Neural crest cell (in vitro differentiated cells): ENCODE data around the gene TMEM80. TPM values are rescaled to one million over a fixed set of nuclear protein-coding genes. Genes with fewer than 3 reads are reported as not detected.

Source experiments
- DNase-seq: peaks from one replicate; pipeline ENCODE4 v3.0.0; 2021; ENCODE audit warnings: low read depth, mixed read lengths, low spot score
- H3K27ac Mint-ChIP-seq: one replicate; pipeline ENCODE4 v1.8.0; 2021; ENCODE audit warnings: mild to moderate bottlenecking, mixed read lengths; ENCODE audit not compliant: unreplicated experiment
- H3K27me3 Mint-ChIP-seq: 2 replicates; pipeline ENCODE4 v1.8.0; 2021; ENCODE audit warnings: low read depth, mild to moderate bottlenecking, mixed read lengths
- H3K36me3 Mint-ChIP-seq: 2 replicates; pipeline ENCODE4 v1.8.0; 2021; ENCODE audit warnings: low read depth, mild to moderate bottlenecking, mixed read lengths
- H3K4me1 Mint-ChIP-seq: 2 replicates; pipeline ENCODE4 v1.8.0; 2021; ENCODE audit warnings: mixed read lengths
- H3K4me3 Mint-ChIP-seq: one replicate; pipeline ENCODE4 v1.8.0; 2021; ENCODE audit warnings: mild to moderate bottlenecking, mixed read lengths
- H3K9me3 Mint-ChIP-seq: 2 replicates; pipeline ENCODE4 v1.8.0; 2021; ENCODE audit warnings: mixed read lengths
- total RNA-seq: library from RNA; stranded (reverse); gene quantifications from 2 replicates; pipeline ENCODE4 v1.2.1, GENCODE V29; 2021
- TF ChIP-seq, protein P1 (sequence below): fragments of 200-600 bp; sonication (generic); conservative IDR thresholded peaks from 2 replicates; pipeline ENCODE4 v1.5.0; 2021; ENCODE audit warnings: antibody characterized with exemption, mild to moderate bottlenecking

TMEM80 gene
- total RNA-seq, 1 donor from 2014 or later: 26.8 TPM

DNA sequence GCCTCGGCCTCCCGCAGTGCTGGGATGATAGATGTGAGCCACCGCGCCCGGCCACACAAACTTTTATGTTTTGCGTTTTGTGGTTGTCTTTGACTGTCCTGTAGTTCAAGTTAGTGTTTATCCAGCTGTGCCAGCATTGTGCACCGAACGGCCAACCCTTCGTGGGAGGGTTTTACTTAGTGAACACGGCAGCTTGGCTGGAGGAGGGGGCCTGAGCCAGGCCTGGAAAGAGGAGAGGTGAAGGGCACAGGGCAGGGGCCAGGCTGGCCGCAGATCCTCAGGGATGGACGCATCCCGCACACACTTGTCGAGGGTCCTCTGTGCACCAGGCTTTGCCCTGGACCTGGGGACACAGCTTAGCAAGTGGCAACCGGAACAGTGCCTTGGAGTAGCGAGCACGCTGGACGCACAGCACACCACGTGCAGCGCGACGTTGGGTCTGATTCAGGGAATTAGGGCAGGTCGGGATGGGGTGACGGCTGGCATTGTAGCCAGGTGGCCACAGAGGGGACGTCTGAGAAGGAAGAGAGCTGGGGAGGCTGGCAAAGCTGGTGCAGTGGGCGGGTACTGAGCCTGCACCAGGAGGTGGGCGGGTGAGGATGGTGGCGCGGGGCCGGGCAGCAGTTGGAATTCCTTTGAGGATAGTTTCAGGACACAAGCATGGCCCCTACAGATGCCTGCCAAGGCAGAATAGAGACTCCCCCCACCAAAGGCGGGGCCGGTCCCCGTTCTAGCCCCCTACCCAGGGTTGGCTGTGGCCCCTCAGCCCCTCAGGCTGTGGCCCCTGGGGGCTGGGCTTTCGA lies 23.8 kb downstream of the TMEM80 start:
- no peaks in the 10 kb centered on the region for H3K4me1 Mint-ChIP-seq
- TF ChIP-seq, protein P1, sequence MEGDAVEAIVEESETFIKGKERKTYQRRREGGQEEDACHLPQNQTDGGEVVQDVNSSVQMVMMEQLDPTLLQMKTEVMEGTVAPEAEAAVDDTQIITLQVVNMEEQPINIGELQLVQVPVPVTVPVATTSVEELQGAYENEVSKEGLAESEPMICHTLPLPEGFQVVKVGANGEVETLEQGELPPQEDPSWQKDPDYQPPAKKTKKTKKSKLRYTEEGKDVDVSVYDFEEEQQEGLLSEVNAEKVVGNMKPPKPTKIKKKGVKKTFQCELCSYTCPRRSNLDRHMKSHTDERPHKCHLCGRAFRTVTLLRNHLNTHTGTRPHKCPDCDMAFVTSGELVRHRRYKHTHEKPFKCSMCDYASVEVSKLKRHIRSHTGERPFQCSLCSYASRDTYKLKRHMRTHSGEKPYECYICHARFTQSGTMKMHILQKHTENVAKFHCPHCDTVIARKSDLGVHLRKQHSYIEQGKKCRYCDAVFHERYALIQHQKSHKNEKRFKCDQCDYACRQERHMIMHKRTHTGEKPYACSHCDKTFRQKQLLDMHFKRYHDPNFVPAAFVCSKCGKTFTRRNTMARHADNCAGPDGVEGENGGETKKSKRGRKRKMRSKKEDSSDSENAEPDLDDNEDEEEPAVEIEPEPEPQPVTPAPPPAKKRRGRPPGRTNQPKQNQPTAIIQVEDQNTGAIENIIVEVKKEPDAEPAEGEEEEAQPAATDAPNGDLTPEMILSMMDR: no peak
- H3K9me3 Mint-ChIP-seq: peaks cover 5% of the 10 kb centered on the region
- no peak overlapping the region for H3K4me3 Mint-ChIP-seq
- no peak for DNase-seq
- H3K27ac Mint-ChIP-seq: no peak overlapping the region
- H3K36me3 Mint-ChIP-seq: peaks cover 3% of the 10 kb centered on the region
- peaks cover 61% of the 10 kb centered on the region for H3K27me3 Mint-ChIP-seq

DNA sequence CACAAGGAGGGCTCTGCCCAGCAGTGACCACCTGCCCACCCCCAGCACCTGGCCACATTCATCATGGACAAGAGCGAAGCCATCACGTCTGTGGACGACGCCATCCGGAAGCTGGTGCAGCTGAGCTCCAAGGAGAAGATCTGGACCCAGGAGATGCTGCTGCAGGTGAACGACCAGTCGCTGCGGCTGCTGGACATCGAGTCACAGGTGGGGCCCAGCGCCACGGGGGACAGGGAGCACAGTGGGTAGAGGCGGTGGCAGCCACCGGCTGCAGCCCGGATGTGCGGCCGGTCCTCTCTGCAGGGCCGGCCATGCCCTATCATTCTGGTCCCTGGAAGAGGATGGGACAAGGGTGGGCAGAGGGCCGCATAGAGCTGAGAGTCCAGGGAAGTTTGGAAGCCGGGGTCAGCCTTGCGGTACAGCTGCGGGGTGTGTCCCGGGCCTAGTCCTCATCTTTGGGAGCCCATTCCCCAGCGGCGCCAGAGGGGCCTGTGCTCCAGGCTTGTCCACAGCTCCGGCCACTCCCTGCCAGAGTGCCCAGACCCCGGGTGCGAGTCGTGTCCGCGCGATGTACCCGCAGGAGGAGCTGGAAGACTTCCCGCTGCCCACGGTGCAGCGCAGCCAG lies 24.5 kb downstream of the TMEM80 start:
- H3K4me3 Mint-ChIP-seq: no peak overlapping the region

DNA sequence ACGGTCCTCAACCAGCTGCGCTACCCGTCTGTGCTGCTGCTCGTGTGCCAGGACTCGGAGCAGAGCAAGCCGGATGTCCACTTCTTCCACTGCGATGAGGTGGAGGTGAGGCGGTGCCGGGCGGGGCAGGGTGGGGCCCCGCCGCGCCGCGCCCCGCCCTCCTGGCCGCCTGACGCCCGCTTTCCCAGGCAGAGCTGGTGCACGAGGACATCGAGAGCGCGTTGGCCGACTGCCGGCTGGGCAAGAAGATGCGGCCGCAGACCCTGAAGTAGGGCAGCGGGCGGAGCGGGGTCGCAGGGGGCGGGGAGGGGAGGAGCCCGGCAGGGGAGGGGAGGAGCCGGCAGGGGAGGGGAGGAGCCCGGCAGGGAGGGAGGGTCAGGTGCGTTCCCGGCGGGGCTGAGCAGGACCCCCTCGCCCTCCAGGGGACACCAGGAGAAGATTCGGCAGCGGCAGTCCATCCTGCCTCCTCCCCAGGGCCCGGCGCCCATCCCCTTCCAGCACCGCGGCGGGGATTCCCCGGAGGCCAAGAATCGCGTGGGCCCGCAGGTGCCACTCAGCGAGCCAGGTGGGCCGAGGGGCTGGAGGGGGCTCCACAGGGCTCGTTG lies 25.1 kb downstream of the TMEM80 start:
- Mint-ChIP-seq H3K27me3 (peaks cover 68% of the 10 kb centered on the region), H3K4me3 (no peak overlapping the region), H3K36me3 (no peaks in the 10 kb centered on the region), H3K9me3 (no peaks in the 10 kb centered on the region), H3K4me1 (no peaks in the 10 kb centered on the region), H3K27ac (no peak overlapping the region)
- DNase-seq: peak; percentile 44
- TF ChIP-seq, protein P1: no peak

More for the DNA sequence above, 24.5 kb downstream of the TMEM80 start:
- no peaks in the 10 kb centered on the region for H3K4me1 Mint-ChIP-seq
- peaks cover 65% of the 10 kb centered on the region for H3K27me3 Mint-ChIP-seq
- no peak overlapping the region for H3K27ac Mint-ChIP-seq
- H3K36me3 Mint-ChIP-seq: peaks cover 3% of the 10 kb centered on the region
- TF ChIP-seq, protein P1: no peak
- H3K9me3 Mint-ChIP-seq: peaks cover 2% of the 10 kb centered on the region
- no peak for DNase-seq

DNA sequence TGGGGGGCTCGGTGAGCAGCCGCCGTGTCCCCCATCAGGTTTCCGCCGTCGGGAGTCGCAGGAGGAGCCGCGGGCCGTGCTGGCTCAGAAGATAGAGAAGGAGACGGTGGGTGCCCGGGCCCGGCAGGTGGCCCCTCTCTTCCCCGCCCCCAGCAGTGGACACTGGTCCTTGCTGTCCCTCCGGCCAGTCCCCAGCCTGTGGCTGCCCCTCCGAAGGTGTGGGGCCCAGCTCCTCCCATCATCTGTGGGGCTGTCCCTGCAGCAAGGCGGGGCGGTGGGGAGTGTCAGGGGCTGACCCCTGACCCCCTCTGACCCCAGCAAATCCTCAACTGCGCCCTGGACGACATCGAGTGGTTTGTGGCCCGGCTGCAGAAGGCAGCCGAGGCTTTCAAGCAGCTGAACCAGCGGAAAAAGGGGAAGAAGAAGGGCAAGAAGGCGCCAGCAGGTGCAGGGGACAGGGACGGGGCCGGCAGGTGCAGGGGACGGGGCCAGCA lies 25.7 kb downstream of the TMEM80 start:
- no peaks in the 10 kb centered on the region for H3K36me3 Mint-ChIP-seq
- peaks cover 69% of the 10 kb centered on the region for H3K27me3 Mint-ChIP-seq
- TF ChIP-seq, protein P1: no peak
- no peaks in the 10 kb centered on the region for H3K9me3 Mint-ChIP-seq
- no peaks in the 10 kb centered on the region for H3K4me1 Mint-ChIP-seq
- no peak overlapping the region for H3K27ac Mint-ChIP-seq
- no peak overlapping the region for H3K4me3 Mint-ChIP-seq
- DNase-seq: no peak

DNA sequence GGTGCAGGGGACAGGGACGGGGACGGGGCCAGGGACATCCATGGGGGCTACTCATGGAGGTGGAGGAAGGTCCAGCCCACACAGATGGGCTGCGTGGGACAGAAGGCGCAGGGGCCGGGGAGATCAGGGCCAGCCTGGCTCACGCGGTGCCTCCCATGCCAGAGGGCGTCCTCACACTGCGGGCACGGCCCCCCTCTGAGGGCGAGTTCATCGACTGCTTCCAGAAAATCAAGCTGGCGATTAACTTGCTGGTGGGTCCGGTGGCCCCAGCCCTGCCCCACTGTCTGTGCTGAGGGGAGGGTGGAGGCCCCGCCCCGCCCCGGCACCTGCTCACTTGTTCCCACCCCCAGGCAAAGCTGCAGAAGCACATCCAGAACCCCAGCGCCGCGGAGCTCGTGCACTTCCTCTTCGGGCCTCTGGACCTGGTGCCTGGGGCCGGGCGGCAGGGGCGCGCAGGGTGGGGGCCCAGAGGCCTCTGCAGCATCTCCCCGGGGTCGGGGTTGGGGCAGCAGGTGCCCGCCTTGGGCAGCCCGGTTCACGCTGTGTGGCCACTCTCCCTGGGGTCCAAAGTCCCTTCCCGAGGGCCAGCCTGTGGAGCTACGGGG lies 26.2 kb downstream of the TMEM80 start:
- Mint-ChIP-seq H3K36me3 (no peaks in the 10 kb centered on the region), H3K27ac (no peak overlapping the region), H3K4me1 (no peaks in the 10 kb centered on the region), H3K4me3 (no peak overlapping the region), H3K27me3 (peaks cover 69% of the 10 kb centered on the region), H3K9me3 (no peaks in the 10 kb centered on the region)
- TF ChIP-seq, protein P1: no peak
- DNase-seq: no peak
